IMR-90 (cell line): Measurements from ENCODE around the gene NOS1AP. TPM values are rescaled to one million over a fixed set of nuclear protein-coding genes. Genes with fewer than 3 reads are reported as not detected.

ENCODE experiments used
- ATAC-seq: fragments of 200-7000 bp; cut with Tn5 transposase; 2 replicates; pipeline ENCODE4 v1.9.1; 2020; ENCODE audit warnings: low read depth, mild to moderate bottlenecking, moderate library complexity
- BruUV-seq: library from RNA; stranded (reverse); fragments of 400-500 nt; replicated peaks from 2 replicates; lab custom pipeline; 2021; lab: Mats Ljungman, UMichigan
- CTCF ChIA-PET: fragments of 300-600 bp; formaldehyde crosslinking; extraction: SDS; loops from one replicate; lab custom pipeline; 2021; ENCODE audit warnings: antibody characterized with exemption; lab: Yijun Ruan, JAX
- POLR2A ChIA-PET: fragments of 300-600 bp; sonication (Branson Sonifier 250); formaldehyde crosslinking; loops from one replicate; lab custom pipeline; 2022; ENCODE audit warnings: antibody characterized with exemption; ENCODE audit not compliant: unreplicated experiment; lab: Charles Lee
- DNase-seq: peaks from one replicate; pipeline ENCODE4 v3.0.0; 2013
- H2AFZ ChIP-seq: replicated peaks from 2 replicates; pipeline ENCODE3; 2013; ENCODE audit warnings: low read length, mild to moderate bottlenecking; ENCODE audit not compliant: poor library complexity
- H2AK5ac ChIP-seq: 2 replicates; pipeline ENCODE4 v1.6.1; 2013; ENCODE audit warnings: low read depth, low read length, inconsistent platforms
- H2AK9ac ChIP-seq: replicated peaks from 2 replicates; pipeline ENCODE3; 2013; ENCODE audit warnings: mild to moderate bottlenecking, low read depth, low read length, moderate library complexity; ENCODE audit not compliant: poor library complexity
- H2BK120ac ChIP-seq: 2 replicates; pipeline ENCODE4 v1.6.1; 2013; ENCODE audit warnings: low read depth, low read length, inconsistent platforms
- H2BK15ac ChIP-seq: 3 replicates; pipeline ENCODE4 v1.6.1; 2013; ENCODE audit warnings: low read depth, low read length, inconsistent platforms
- H2BK20ac ChIP-seq: 2 replicates; pipeline ENCODE4 v1.6.1; 2013; ENCODE audit warnings: low read depth, mild to moderate bottlenecking, inconsistent platforms, low read length, moderate library complexity
- H2BK5ac ChIP-seq: 2 replicates; pipeline ENCODE4 v1.6.1; 2013; ENCODE audit warnings: mild to moderate bottlenecking, low read depth, low read length, inconsistent platforms; ENCODE audit not compliant: poor library complexity, severe bottlenecking
- H3K14ac ChIP-seq: replicated peaks from 2 replicates; pipeline ENCODE4 v1.6.1; 2013; ENCODE audit warnings: low read depth, low read length, inconsistent platforms
- H3K18ac ChIP-seq: 2 replicates; pipeline ENCODE4 v1.6.1; 2013; ENCODE audit warnings: low read depth, low read length, control low read depth
- H3K23ac ChIP-seq: 2 replicates; pipeline ENCODE4 v1.6.1; 2013; ENCODE audit warnings: low read depth, low read length, inconsistent platforms
- H3K27ac ChIP-seq: 2 replicates; pipeline ENCODE4 v1.5.1; 2013; ENCODE audit warnings: mild to moderate bottlenecking, control low read depth, low read length; ENCODE audit not compliant: insufficient read depth
- H3K27me3 ChIP-seq: 2 replicates; pipeline ENCODE4 v1.6.1; 2013; ENCODE audit warnings: low read length; ENCODE audit not compliant: control insufficient read depth, insufficient read depth
- H3K36me3 ChIP-seq: 2 replicates; pipeline ENCODE4 v1.6.1; 2013; ENCODE audit warnings: low read length, mixed read lengths; ENCODE audit not compliant: control insufficient read depth, insufficient read depth
- H3K4ac ChIP-seq: 2 replicates; pipeline ENCODE4 v1.6.1; 2013; ENCODE audit warnings: low read depth, low read length, inconsistent platforms
- H3K4me1 ChIP-seq: 2 replicates; pipeline ENCODE4 v1.6.1; 2013; ENCODE audit warnings: low read length, mixed read lengths; ENCODE audit not compliant: control insufficient read depth, insufficient read depth
- H3K4me2 ChIP-seq: 2 replicates; pipeline ENCODE4 v1.6.1; 2013; ENCODE audit warnings: low read depth, mild to moderate bottlenecking, control low read depth, low read length, moderate library complexity
- H3K4me3 ChIP-seq: 2 replicates; pipeline ENCODE4 v1.5.1; 2013; ENCODE audit warnings: low read depth, mild to moderate bottlenecking, control low read depth, low read length, moderate library complexity; ENCODE audit not compliant: insufficient read depth
- H3K56ac ChIP-seq: 2 replicates; pipeline ENCODE4 v1.6.1; 2013; ENCODE audit warnings: low read length, inconsistent platforms; ENCODE audit not compliant: insufficient read depth; ENCODE audit errors: extremely low read depth
- H3K79me1 ChIP-seq, 2 experiments: 2 replicates each; pipeline ENCODE4 v1.6.1; 2013; ENCODE audit warnings: low read length in 2 of 2, inconsistent platforms in 1 of 2, low read depth in 1 of 2
- H3K9ac ChIP-seq: 2 replicates; pipeline ENCODE4 v1.6.1; 2013; ENCODE audit warnings: low read depth, low read length, control low read depth
- H3K9me1 ChIP-seq: 2 replicates; pipeline ENCODE4 v1.6.1; 2013; ENCODE audit warnings: low read length, inconsistent platforms; ENCODE audit not compliant: insufficient read depth
- H3K9me3 ChIP-seq: 2 replicates; pipeline ENCODE4 v1.6.1; 2013; ENCODE audit warnings: low read length; ENCODE audit not compliant: control insufficient read depth, insufficient read depth
- H4K20me1 ChIP-seq: 2 replicates; pipeline ENCODE4 v1.6.1; 2013; ENCODE audit warnings: low read length, inconsistent platforms; ENCODE audit not compliant: insufficient read depth
- H4K5ac ChIP-seq: 2 replicates; pipeline ENCODE4 v1.6.1; 2013; ENCODE audit warnings: mild to moderate bottlenecking, low read depth, low read length, control low read depth
- H4K8ac ChIP-seq, 2 experiments: 2 replicates each; pipeline ENCODE4 v1.6.1; 2013; ENCODE audit warnings: low read depth in 2 of 2, low read length in 2 of 2, control low read depth in 1 of 2, inconsistent platforms in 1 of 2
- H4K91ac ChIP-seq: 2 replicates; pipeline ENCODE4 v1.6.1; 2013; ENCODE audit warnings: low read depth, low read length, inconsistent platforms; ENCODE audit not compliant: insufficient read depth
- CEBPB ChIP-seq: IDR thresholded peaks from 2 replicates; pipeline ENCODE4 v1.6.1; 2012; ENCODE audit warnings: low read depth, low read length, improper control_type of control experiment
- RFX5 ChIP-seq: IDR thresholded peaks from 2 replicates; pipeline ENCODE4 v1.8.0; 2012; ENCODE audit warnings: low read depth, mild to moderate bottlenecking, low read length, moderate library complexity
- WGBS, 2 experiments: methylation state at CpG; one replicate each; pipeline versions ENCODE4 v1.1.5 to v1.1.7; 2013; ENCODE audit warnings: missing lambda C conversion rate in 2 of 2; ENCODE audit not compliant: insufficient read length in 1 of 2; ENCODE audit errors: extremely low coverage in 2 of 2; 5-methylcytosine and 5-hydroxymethylcytosine counted together
- dilution Hi-C: fragments of 300-500 bp; cut with HindIII; formaldehyde crosslinking; loops from one replicate; pipeline ENCODE4 v1.14.3; 2018; ENCODE audit warnings: low sequenced_read_pairs; ENCODE audit not compliant: unreplicated experiment
- in situ Hi-C: fragments of 300-500 bp; cut with MboI; formaldehyde crosslinking; loops from 3 replicates; pipeline ENCODE4 v1.14.3; 2019; ENCODE audit warnings: low sequenced_read_pairs, inconsistent platforms, mixed read lengths
- intact Hi-C: fragments of 100-400 bp; cut with micrococcal nuclease; formaldehyde crosslinking; loops from 2 replicates; pipeline ENCODE4 v1.10.0; 2022
- polyA plus RNA-seq, 3 experiments: library from polyadenylated mRNA; depleted of rRNA; stranded (reverse); fragments of >200 nt; gene quantifications; 2 replicates each; pipeline ENCODE4 v1.2.3, GENCODE V29; 2012; ENCODE audit warnings: low replicate concordance in 1 of 3
- total RNA-seq: library from RNA; depleted of rRNA; stranded (reverse); fragments of >200 nt; gene quantifications from 2 replicates; pipeline ENCODE4 v1.2.3, GENCODE V29; 2012

Gene NOS1AP
- total and polyA plus RNA-seq, 2 of the 4 experiments (the other 2 are of a cell fraction): 0.18 to 0.19 TPM

- H3K4me1 ChIP-seq: peaks cover 6% of the 10 kb centered on the region
- intact Hi-C loops: no loop called here
- no CpG with 5 or more reads among the region's 2 CpGs for WGBS, 2 experiments
- H3K9ac ChIP-seq: no peak overlapping the region
- H3K9me3 ChIP-seq: no peaks in the 10 kb centered on the region
- H2AFZ ChIP-seq: no peak overlapping the region
- ChIA-PET POLR2A (no interaction called here), CTCF (no interaction called here)
- H2AK9ac ChIP-seq: no peak overlapping the region
- no peaks in the 10 kb centered on the region for H3K79me1 ChIP-seq
- no peak overlapping the region for H3K27ac ChIP-seq
- H3K4ac ChIP-seq: no peak overlapping the region
- DNase-seq (no peak), ATAC-seq (no peak)
- no peak overlapping the region for H2BK120ac ChIP-seq
- H4K20me1 ChIP-seq: no peaks in the 10 kb centered on the region
- no peak overlapping the region for H2BK20ac ChIP-seq
- H3K56ac ChIP-seq: no peak overlapping the region
- H3K4me2 ChIP-seq: no peak overlapping the region
- H3K27me3 ChIP-seq: peaks cover 3% of the 10 kb centered on the region
- H4K8ac ChIP-seq: no peak overlapping the region
- H4K5ac ChIP-seq: no peak overlapping the region
- no peak overlapping the region for H2BK5ac ChIP-seq
- BruUV-seq: no TSS peak
- in situ Hi-C loops: no loop called here
- no peaks in the 10 kb centered on the region for H3K9me1 ChIP-seq
- no peaks in the 10 kb centered on the region for H3K36me3 ChIP-seq
- H3K18ac ChIP-seq: no peak overlapping the region
- no peak overlapping the region for H4K91ac ChIP-seq
- H3K23ac ChIP-seq: no peak overlapping the region
- H3K14ac ChIP-seq: no peak overlapping the region
- no peak overlapping the region for H3K4me3 ChIP-seq
- no peak overlapping the region for H2BK15ac ChIP-seq
- TF ChIP-seq RFX5: no peak
- TF ChIP-seq CEBPB: no peak
- dilution Hi-C loops: no loop called here
- H2AK5ac ChIP-seq: no peak overlapping the region
These were observed 20.9 kb downstream of the NOS1AP start for GRCh38 chr1:162090378-162090777.
